HL-60 (cell line): ENCODE results near the gene GGTLC1.

Experiments
- DNase-seq, 2 experiments: peaks; one replicate each; pipeline ENCODE4 v3.0.0-alpha.2; 2010 to 2020; ENCODE audit warnings: low read depth in 1 of 2, low spot score in 1 of 2
- H3K27ac ChIP-seq: fragments of 250-450 bp; sonication (Bioruptor Pico); replicated peaks from 2 replicates; pipeline ENCODE4 v1.5.1; 2020; ENCODE audit warnings: mild to moderate bottlenecking, moderate library complexity
- H3K27me3 ChIP-seq: fragments of 250-450 bp; sonication (Bioruptor Pico); 2 replicates; pipeline ENCODE4 v1.5.1; 2021; ENCODE audit warnings: mild to moderate bottlenecking, moderate library complexity; ENCODE audit not compliant: insufficient read depth, poor library complexity, severe bottlenecking
- H3K4me3 ChIP-seq: replicated peaks from 2 replicates; pipeline ENCODE4 v1.5.1; 2011; ENCODE audit warnings: mild to moderate bottlenecking, control low read depth, low read length; ENCODE audit not compliant: insufficient read depth
- GABPA ChIP-seq: IDR thresholded peaks from 2 replicates; pipeline ENCODE4 v1.6.1; 2012; ENCODE audit warnings: low read depth
- POLR2AphosphoS5 ChIP-seq: IDR thresholded peaks from 2 replicates; pipeline ENCODE4 v1.6.1; 2012; ENCODE audit warnings: low read depth
- SPI1 ChIP-seq: IDR thresholded peaks from 2 replicates; pipeline ENCODE4 v1.6.1; 2012; ENCODE audit warnings: low read depth, mild to moderate bottlenecking, borderline replicate concordance
- TF ChIP-seq, protein P1 (sequence below): IDR thresholded peaks from one replicate; pipeline ENCODE4 v1.5.1; 2011; ENCODE audit warnings: low read length, control low read depth, inconsistent platforms; ENCODE audit not compliant: insufficient read depth
- TF ChIP-seq, protein P2 (sequence below): IDR thresholded peaks from 2 replicates; pipeline ENCODE4 v1.6.1; 2012; ENCODE audit warnings: low read depth; ENCODE audit not compliant: insufficient replicate concordance

The GGTLC1 gene

DNA sequence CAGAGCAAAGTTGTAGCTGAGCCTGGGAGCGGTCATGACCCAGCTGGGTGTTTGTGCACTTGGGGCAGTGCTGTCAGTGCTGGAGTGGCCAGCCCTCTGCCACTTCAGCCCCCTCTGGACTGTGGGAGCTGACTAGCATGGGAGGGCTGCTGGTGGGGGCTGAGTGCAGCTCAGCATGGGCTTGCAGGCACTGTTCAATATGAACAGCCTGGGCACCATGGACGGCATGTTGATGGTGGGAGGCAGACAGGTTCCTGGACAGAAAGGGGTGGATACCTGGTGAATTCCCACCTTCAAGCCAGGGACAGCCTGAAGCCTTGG is 50.5 kb downstream of the GGTLC1 start:
- Histone ChIP-seq H3K27ac (no peak overlapping the region), H3K4me3 (no peak overlapping the region), H3K27me3 (no peaks in the 10 kb centered on the region)
- no peak for DNase-seq
- TF ChIP-seq POLR2AphosphoS5, result no peak
- no peak for TF ChIP-seq GABPA
- TF ChIP-seq, protein P1, sequence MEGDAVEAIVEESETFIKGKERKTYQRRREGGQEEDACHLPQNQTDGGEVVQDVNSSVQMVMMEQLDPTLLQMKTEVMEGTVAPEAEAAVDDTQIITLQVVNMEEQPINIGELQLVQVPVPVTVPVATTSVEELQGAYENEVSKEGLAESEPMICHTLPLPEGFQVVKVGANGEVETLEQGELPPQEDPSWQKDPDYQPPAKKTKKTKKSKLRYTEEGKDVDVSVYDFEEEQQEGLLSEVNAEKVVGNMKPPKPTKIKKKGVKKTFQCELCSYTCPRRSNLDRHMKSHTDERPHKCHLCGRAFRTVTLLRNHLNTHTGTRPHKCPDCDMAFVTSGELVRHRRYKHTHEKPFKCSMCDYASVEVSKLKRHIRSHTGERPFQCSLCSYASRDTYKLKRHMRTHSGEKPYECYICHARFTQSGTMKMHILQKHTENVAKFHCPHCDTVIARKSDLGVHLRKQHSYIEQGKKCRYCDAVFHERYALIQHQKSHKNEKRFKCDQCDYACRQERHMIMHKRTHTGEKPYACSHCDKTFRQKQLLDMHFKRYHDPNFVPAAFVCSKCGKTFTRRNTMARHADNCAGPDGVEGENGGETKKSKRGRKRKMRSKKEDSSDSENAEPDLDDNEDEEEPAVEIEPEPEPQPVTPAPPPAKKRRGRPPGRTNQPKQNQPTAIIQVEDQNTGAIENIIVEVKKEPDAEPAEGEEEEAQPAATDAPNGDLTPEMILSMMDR, result no peak
- TF ChIP-seq SPI1, result no peak
- TF ChIP-seq, protein P2, sequence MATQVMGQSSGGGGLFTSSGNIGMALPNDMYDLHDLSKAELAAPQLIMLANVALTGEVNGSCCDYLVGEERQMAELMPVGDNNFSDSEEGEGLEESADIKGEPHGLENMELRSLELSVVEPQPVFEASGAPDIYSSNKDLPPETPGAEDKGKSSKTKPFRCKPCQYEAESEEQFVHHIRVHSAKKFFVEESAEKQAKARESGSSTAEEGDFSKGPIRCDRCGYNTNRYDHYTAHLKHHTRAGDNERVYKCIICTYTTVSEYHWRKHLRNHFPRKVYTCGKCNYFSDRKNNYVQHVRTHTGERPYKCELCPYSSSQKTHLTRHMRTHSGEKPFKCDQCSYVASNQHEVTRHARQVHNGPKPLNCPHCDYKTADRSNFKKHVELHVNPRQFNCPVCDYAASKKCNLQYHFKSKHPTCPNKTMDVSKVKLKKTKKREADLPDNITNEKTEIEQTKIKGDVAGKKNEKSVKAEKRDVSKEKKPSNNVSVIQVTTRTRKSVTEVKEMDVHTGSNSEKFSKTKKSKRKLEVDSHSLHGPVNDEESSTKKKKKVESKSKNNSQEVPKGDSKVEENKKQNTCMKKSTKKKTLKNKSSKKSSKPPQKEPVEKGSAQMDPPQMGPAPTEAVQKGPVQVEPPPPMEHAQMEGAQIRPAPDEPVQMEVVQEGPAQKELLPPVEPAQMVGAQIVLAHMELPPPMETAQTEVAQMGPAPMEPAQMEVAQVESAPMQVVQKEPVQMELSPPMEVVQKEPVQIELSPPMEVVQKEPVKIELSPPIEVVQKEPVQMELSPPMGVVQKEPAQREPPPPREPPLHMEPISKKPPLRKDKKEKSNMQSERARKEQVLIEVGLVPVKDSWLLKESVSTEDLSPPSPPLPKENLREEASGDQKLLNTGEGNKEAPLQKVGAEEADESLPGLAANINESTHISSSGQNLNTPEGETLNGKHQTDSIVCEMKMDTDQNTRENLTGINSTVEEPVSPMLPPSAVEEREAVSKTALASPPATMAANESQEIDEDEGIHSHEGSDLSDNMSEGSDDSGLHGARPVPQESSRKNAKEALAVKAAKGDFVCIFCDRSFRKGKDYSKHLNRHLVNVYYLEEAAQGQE, result no peak

DNA sequence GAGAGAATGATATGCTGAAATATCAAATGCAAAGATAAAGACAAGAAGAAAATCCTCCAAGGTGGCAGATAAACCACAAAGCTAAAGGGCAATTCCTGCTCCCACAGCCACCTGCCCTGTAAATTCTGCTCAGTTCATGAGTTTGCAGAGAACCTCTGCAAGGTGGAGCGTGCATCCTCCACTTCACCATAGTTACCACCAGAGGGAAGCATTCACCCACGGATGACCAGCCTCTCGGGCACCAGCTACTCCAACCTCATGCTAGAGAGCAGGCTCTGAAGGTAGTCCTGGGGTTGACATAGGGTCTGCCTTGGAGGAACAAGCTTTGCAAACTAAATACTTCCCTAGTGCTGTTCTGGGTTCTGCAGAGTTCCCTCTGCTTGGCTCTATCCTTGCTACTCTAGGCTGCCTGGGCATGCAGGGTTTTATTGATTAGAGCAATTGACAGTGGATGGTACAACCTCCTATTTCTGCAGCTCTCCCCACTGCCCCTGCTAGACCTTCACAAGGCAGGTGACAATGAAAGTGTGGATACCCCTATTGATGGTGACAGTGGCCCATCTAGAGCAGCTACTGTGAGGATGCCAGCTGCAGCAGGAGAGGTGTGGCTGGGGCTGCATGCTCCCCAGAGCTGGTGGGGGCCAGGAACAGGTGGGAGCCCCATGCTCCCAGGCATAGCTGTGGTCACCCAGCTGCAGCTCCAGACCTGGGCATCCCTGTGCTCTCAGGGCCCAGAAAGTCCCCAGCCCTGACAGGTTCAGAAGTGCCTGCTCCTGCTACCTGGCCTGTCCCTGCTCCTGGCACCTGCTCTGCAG is 51.1 kb downstream of the GGTLC1 start:
- Histone ChIP-seq H3K27me3 (no peaks in the 10 kb centered on the region), H3K4me3 (no peak overlapping the region), H3K27ac (no peak overlapping the region)
- peak; percentile 24 to 69 for DNase-seq
- TF ChIP-seq SPI1, result no peak
- TF ChIP-seq, protein P1, result peak; percentile 55
- no peak for TF ChIP-seq POLR2AphosphoS5
